GM19467 (cell line): Measurements from ENCODE around the gene ZNF470.

Source experiments
- ATAC-seq: cut with Tn5 transposase; IDR thresholded peaks from one replicate; pipeline ENCODE4 v1.9.1; 2021; ENCODE audit warnings: mild to moderate bottlenecking, moderate library complexity; ENCODE audit not compliant: unreplicated experiment

Gene ZNF470

DNA sequence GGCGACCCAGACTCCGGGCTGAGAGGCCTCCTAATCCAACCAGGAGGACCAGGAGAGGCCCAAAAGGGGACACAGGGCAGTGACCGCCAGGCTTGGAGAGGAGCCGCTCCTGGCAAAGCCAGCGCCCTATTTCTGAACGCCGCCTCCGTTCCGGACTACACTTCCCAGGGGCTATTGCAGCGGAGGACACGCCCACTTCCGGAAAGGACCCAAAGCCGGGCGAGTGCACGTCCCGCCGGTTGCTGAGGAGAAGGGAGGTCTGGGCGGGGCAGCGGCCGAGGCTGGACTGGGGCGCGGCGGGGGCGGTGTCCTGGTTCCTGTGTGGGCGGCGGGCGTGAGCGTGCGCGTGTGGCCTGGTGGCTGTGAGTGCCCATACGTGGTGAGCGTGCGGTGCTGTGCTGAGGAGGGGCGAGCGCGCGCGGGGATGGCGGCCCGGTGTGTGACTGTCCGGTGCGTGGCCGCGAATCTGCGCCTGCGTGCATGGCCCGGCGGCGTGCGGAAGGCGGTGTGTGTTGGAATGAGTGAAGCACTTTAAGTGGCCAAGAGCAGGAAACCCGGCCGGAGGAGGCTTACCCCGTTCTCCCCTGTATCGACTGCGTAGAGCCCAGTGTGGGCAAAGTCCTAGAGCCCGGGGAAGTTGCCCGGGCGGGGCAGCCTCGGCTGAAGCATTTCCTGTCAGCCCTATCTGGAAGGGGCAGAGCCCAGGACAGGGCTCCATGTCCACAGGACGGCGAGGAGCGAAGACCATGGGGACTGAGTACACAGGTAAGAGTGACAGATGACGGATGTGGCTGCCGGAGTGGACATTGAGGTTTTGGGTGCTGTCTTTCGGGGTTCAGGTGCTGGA is at the start of gene ZNF470:
TSS of gene ZNF470 (plus strand) at position 195 of the 847 bp plus-strand sequence. CDS start 2,844 bp downstream, outside the sequence.
- ATAC-seq, result peak; percentile 95

DNA sequence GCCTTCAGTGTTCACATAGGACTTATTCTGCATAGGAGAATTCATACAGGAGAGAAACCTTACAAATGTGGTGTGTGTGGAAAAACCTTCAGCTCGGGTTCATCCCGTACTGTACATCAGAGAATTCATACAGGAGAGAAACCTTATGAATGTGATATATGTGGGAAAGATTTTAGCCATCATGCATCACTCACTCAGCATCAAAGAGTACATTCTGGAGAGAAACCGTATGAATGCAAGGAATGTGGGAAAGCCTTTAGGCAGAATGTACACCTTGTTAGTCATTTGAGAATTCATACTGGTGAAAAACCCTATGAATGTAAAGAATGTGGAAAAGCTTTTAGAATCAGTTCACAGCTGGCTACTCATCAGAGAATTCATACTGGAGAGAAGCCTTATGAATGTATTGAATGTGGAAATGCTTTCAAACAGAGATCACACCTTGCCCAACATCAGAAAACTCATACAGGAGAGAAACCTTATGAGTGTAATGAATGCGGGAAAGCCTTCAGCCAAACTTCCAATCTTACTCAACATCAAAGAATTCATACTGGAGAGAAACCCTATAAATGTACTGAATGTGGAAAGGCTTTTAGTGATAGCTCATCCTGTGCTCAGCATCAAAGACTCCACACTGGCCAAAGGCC is 41.9 kb upstream of the ZNF470 start:
- no peak for ATAC-seq

DNA sequence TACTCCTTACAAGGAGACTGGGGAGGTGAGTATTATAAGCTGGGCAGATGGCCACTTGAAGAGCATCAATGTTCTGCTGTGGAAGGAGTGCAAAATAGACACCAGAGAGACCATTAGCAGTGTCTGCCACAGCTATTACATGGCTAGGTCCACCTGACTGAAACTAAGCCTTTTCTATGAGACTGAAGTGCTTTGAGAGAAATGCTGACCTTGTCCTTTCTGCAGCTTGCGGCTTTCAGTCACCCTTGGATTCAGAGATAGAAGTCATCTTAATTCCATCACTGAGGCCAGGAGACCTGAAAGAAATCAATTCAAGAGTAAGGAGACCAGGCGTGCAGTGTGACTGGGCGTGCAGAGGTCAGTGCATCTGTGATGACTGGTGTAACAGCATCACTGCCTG is 29.8 kb upstream of the ZNF470 start:
- ATAC-seq, result no peak

- peak; percentile 79 for ATAC-seq
These were observed 29.0 kb upstream of the ZNF470 start for GRCh38 chr19:56538254-56538760.

DNA sequence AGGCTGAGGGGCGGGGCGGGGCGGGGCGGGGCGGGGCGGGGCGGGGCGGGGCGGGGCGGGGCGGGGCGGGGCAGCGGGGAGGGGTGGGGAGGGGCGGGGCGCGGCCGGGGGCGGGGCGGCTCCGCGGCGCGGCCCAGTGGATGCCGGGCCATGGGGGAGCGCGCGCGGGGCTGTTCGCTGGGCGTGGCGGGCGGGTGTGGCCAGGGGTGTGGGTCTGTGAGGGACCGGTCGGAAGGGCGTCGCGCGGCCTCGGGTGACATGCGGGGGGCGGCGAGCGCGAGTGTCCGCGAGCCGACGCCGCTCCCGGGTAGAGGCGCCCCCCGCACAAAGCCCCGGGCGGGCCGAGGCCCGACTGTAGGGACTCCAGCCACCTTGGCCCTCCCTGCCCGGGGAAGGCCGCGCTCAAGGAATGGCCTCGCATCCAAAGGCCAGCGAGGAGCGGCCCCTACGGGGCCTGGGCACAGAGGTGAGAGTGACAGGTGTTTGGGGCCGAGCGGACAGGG is 28.5 kb upstream of the ZNF470 start, which contains the start of gene ZFP28:
TSS of gene ZFP28 (plus strand) at position 188 of the 503 bp plus-strand sequence. CDS start at position 259, 71 bp downstream.
- peak; percentile 25 for ATAC-seq

DNA sequence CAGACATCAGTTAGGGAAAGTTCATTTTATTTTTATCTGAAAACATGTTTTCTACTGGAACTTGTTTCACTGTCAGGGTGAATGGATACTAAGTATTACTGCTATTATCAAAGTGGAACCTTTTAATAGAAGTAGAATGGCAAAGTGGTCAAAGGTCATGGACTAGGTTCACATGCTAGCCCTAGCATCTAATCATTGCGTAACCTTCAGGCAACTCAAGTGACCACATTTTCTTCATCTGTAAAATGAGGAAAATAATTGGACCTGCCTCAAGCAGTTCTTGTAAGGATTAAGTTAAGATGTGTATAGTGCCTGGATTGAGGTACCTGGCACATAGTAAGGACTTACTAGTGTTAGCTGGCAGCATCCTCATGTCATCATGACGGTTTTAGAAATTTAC is 23.5 kb upstream of the ZNF470 start:
- ATAC-seq, result no peak

DNA sequence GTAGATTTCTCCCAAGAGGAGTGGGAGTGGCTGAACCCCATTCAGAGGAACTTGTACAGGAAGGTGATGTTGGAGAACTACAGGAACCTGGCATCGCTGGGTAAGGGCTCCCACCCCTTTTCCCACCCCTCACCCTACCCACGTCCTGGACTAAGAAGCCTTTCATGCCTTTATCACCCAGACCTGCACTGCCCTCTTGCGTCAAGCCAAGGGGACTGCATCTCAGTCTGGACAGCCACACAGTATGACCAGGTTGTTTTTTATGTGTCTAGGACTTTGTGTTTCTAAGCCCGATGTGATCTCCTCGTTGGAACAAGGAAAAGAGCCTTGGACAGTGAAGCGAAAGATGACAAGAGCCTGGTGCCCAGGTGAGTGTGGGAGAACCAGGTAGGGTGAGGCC is 19.7 kb upstream of the ZNF470 start:
- no peak for ATAC-seq

- no peak for ATAC-seq
These were observed 12.9 kb upstream of the ZNF470 start for GRCh38 chr19:56554272-56554869.

- no peak for ATAC-seq
These were observed 4.5 kb upstream of the ZNF470 start for GRCh38 chr19:56562766-56563165.

DNA sequence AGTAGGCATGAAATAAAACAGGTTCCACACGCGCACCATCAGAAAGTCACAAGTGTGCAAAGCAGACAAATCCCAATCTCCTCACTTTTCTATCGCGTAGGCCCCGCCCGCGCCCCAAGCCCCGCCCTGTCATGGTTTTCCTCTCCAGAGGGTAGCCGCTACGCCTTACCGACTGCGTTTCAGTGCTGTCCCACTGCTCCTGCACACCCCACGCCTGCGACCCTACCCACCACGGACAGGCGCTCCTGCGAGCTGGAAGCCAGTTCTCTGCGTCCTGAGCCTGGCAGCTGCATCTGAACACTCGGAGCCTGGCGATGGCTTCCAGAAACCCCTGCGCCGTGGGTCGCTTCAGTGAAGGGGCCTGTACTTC is 379 bp upstream of the ZNF470 start:
- ATAC-seq, result peak; percentile 36

GRCh38 chr19:56572589-56572988 is 5.3 kb downstream of the ZNF470 start:
- no peak for ATAC-seq

- ATAC-seq, result no peak
These were observed 6.6 kb downstream of the ZNF470 start for GRCh38 chr19:56573914-56574313.

GRCh38 chr19:56577719-56578602 is 10.7 kb downstream of the ZNF470 start:
- no peak for ATAC-seq

DNA sequence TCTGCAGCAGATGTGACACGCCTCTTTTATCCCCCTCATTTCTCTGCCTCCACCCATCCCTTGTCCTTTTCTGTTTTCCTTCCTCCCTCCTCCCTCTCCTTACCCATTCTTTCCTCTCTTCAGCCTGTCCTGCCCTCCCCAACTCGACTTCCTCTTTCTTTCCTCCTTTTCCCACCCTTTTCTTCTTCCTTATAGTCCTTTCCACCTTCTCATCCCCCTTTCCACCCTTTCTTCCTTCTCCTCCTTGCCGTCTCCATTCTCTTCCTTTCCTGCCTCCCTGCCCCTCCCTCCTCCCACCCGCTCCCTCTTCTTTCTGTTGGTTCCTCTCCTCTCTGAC is 27.1 kb downstream of the ZNF470 start:
- no peak for ATAC-seq

GRCh38 chr19:56594783-56595547 is 27.7 kb downstream of the ZNF470 start, which contains the start of gene ZNF71:
Gene ZNF71, plus strand, starts transcription at chr19:56595302. Its CDS starts 6,257 bp downstream, at chr19:56601559.
- ATAC-seq, result peak; percentile 87

- ATAC-seq, result no peak
These were observed 28.3 kb downstream of the ZNF470 start for GRCh38 chr19:56595548-56595899.

- no peak for ATAC-seq
These were observed 29.4 kb downstream of the ZNF470 start for GRCh38 chr19:56596676-56597075.

GRCh38 chr19:56597696-56598095 is 30.4 kb downstream of the ZNF470 start:
- no peak for ATAC-seq

GRCh38 chr19:56601375-56601774 is 34.1 kb downstream of the ZNF470 start:
- no peak for ATAC-seq

DNA sequence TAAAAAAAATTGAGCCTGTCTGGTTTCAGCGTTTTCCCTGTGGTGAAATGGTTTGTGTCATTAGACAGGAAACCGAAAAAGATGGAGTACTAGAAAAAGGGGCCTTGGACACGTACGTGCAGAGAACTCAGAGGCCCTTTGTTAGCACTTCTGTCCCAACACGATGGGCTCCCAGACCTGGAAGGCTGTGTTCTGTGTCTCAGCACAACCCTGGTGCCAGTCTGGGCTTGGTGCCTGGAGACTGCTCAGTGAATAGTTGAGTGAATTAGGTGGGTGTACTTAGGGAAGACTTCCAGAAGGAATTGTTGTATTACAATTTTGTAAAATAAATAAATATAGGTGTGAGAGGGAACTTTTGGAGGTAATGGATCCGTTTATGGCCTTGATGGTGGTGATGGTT is 36.6 kb downstream of the ZNF470 start:
- no peak for ATAC-seq
